ENCODE results near the gene RMND1.
"Not testable (repeated sequence)": the region's sequence is repeated elsewhere in the genome, so short reads cannot be mapped to it uniquely, and the experiment has no call there.

RMND1 gene

GRCh38 chr6:151413372-151414145 is 38.4 kb downstream of the RMND1 start:
- no peak for DNase-seq

- DNase-seq = no peak
These were observed 39.0 kb downstream of the RMND1 start for GRCh38 chr6:151412909-151413308.

- no peak for DNase-seq
These were observed 42.2 kb downstream of the RMND1 start for GRCh38 chr6:151409679-151410078.

- no peak for DNase-seq
These were observed 42.7 kb downstream of the RMND1 start for GRCh38 chr6:151409260-151409659.

- no peak for DNase-seq
These were observed 43.1 kb downstream of the RMND1 start for GRCh38 chr6:151408858-151409257.

GRCh38 chr6:151403919-151404308 is 48.0 kb downstream of the RMND1 start:
- no peak for DNase-seq

GRCh38 chr6:151402228-151402627 is 49.7 kb downstream of the RMND1 start:
- DNase-seq = no peak

- no peak for DNase-seq
These were observed 51.5 kb downstream of the RMND1 start for GRCh38 chr6:151400473-151400872.

GRCh38 chr6:151399679-151400078 is 52.2 kb downstream of the RMND1 start:
- no peak for DNase-seq

GRCh38 chr6:151393410-151393809 is 58.5 kb downstream of the RMND1 start:
- DNase-seq = no peak

GRCh38 chr6:151392427-151392826 is 59.5 kb downstream of the RMND1 start:
- DNase-seq = no peak

GRCh38 chr6:151391471-151392413 is 60.2 kb downstream of the RMND1 start, which contains the start of gene ZBTB2:
Gene ZBTB2, minus strand, starts transcription at chr6:151391559. Its CDS starts 17,922 bp downstream, at chr6:151373637.
- no peak for DNase-seq

- no peak for DNase-seq
These were observed 61.0 kb downstream of the RMND1 start for GRCh38 chr6:151390851-151391470.

- peak; percentile 80 for DNase-seq
These were observed 61.6 kb downstream of the RMND1 start for GRCh38 chr6:151390276-151390850.

GRCh38 chr6:151389618-151390275 is 62.2 kb downstream of the RMND1 start:
- DNase-seq = no peak

- no peak for DNase-seq
These were observed 62.8 kb downstream of the RMND1 start for GRCh38 chr6:151388997-151389617.

- DNase-seq = no peak
These were observed 63.7 kb downstream of the RMND1 start for GRCh38 chr6:151388236-151388635.

GRCh38 chr6:151387175-151387970 is 64.6 kb downstream of the RMND1 start:
- DNase-seq = no peak

GRCh38 chr6:151385177-151385576 is 66.7 kb downstream of the RMND1 start:
- DNase-seq = no peak

- DNase-seq = no peak
These were observed 67.8 kb downstream of the RMND1 start for GRCh38 chr6:151384151-151384550.

GRCh38 chr6:151382631-151383030 is 69.3 kb downstream of the RMND1 start:
- not testable (repeated sequence) for DNase-seq

Measured in NCI-H1436 treated with DMSO at 0.1 percent for 48 hours (cell line).